RWPE2 (cell line): Measurements from ENCODE around the gene CR1.

Source experiments
- ATAC-seq: fragments of 200-7000 bp; cut with Tn5 transposase; 3 replicates; pipeline ENCODE4 v1.9.1; 2021; ENCODE audit warnings: low read depth
- DNase-seq: peaks from one replicate; pipeline ENCODE4 v3.0.0-alpha.2; 2020; ENCODE audit warnings: low spot score
- H3K27ac ChIP-seq: fragments of 450-650 bp; 2 replicates; pipeline ENCODE4 v1.5.1; 2017; ENCODE audit warnings: mild to moderate bottlenecking; ENCODE audit not compliant: poor library complexity, severe bottlenecking
- H3K27me3 ChIP-seq: fragments of 250-450 bp; sonication (Bioruptor Pico); 2 replicates; pipeline ENCODE4 v1.5.1; 2021; ENCODE audit warnings: mild to moderate bottlenecking, moderate library complexity; ENCODE audit not compliant: insufficient read depth, poor library complexity, severe bottlenecking
- H3K36me3 ChIP-seq: fragments of 250-450 bp; sonication (Bioruptor Pico); 2 replicates; pipeline ENCODE4 v1.5.1; 2020; ENCODE audit warnings: low read depth, mild to moderate bottlenecking, moderate library complexity
- H3K4me1 ChIP-seq: fragments of 250-450 bp; sonication (Bioruptor Pico); 2 replicates; pipeline ENCODE4 v1.5.1; 2021; ENCODE audit warnings: mild to moderate bottlenecking, moderate library complexity; ENCODE audit not compliant: insufficient read depth, poor library complexity, severe bottlenecking
- H3K4me3 ChIP-seq: fragments of 250-450 bp; sonication (Bioruptor Pico); 2 replicates; pipeline ENCODE4 v1.5.1; 2021; ENCODE audit warnings: mild to moderate bottlenecking, moderate library complexity; ENCODE audit not compliant: severe bottlenecking
- H3K9me3 ChIP-seq: fragments of 250-450 bp; sonication (Bioruptor Pico); 2 replicates; pipeline ENCODE4 v1.5.1; 2021; ENCODE audit warnings: mild to moderate bottlenecking, moderate library complexity; ENCODE audit not compliant: severe bottlenecking
- TF ChIP-seq, protein P1 (sequence below): fragments of 450-650 bp; IDR thresholded peaks from one replicate; pipeline ENCODE4 v1.5.1; 2017; ENCODE audit warnings: mild to moderate bottlenecking, moderate library complexity; ENCODE audit not compliant: poor library complexity, severe bottlenecking

Gene CR1

DNA sequence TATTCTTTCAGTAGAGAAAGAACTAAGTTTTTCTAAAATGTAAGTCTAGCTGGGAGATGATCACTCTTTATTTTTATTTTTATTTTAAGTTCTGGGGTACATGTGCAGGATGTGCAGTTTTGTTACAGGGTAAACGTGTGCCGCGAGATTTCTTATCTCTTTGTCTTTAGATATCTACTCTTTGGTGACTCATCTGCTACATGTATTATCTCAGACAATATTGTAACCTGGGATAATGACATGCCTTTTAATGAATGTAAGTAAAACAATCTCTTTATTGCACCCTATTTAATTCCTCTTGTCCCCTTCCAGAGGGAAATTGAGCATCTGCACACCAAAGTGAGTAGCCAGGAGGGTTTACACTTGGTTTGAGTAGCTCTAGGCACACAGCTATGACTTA is 32.4 kb upstream of the CR1 start:
- no peak overlapping the region for H3K4me3 ChIP-seq
- TF ChIP-seq, protein P1, sequence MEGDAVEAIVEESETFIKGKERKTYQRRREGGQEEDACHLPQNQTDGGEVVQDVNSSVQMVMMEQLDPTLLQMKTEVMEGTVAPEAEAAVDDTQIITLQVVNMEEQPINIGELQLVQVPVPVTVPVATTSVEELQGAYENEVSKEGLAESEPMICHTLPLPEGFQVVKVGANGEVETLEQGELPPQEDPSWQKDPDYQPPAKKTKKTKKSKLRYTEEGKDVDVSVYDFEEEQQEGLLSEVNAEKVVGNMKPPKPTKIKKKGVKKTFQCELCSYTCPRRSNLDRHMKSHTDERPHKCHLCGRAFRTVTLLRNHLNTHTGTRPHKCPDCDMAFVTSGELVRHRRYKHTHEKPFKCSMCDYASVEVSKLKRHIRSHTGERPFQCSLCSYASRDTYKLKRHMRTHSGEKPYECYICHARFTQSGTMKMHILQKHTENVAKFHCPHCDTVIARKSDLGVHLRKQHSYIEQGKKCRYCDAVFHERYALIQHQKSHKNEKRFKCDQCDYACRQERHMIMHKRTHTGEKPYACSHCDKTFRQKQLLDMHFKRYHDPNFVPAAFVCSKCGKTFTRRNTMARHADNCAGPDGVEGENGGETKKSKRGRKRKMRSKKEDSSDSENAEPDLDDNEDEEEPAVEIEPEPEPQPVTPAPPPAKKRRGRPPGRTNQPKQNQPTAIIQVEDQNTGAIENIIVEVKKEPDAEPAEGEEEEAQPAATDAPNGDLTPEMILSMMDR = no peak
- H3K27ac ChIP-seq = no peak overlapping the region
- H3K27me3 ChIP-seq = peaks cover 27% of the 10 kb centered on the region
- H3K9me3 ChIP-seq = no peaks in the 10 kb centered on the region
- H3K4me1 ChIP-seq = no peaks in the 10 kb centered on the region
- DNase-seq (no peak), ATAC-seq (no peak)
- no peaks in the 10 kb centered on the region for H3K36me3 ChIP-seq

DNA sequence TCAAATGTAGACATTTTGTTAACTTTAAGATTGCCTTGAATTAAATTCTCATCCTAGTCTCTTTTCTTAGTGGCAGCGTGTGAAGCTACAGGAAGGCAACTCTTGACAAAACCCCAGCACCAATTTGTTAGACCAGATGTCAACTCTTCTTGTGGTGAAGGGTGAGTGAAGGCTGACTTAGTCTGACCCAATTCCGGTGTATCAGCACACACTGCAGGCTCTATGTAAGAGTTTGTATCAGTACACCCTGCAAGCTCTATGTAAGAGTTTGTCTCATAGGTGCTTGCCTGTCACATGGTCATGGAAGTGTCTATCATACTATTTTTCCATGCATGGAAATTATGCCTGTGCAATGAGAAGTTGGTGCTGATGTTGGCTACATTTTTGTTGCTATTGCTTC is 25.0 kb upstream of the CR1 start:
- Histone ChIP-seq H3K27me3 (peaks cover 10% of the 10 kb centered on the region), H3K27ac (no peak overlapping the region), H3K9me3 (no peaks in the 10 kb centered on the region), H3K4me3 (no peak overlapping the region), H3K4me1 (no peaks in the 10 kb centered on the region), H3K36me3 (no peaks in the 10 kb centered on the region)
- no peak for ATAC-seq
- TF ChIP-seq, protein P1 = no peak
- DNase-seq = no peak

DNA sequence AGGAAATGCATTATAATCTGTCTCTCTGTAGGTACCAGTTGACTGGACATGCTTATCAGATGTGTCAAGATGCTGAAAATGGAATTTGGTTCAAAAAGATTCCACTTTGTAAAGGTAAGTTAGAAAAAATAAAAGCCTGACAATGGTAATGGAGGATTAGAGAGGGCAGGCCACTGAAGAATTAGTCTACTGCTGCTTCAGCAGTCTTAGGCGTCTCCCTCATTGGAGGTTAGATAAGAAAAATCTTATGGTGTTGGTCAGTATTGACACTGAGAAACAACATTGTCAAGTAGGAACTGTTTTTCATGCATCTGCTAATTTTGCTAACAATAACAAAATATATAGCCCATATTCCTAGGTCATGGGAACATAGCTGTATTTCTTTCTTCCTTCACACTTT is 21.7 kb upstream of the CR1 start:
- DNase-seq (no peak), ATAC-seq (no peak)
- H3K27ac ChIP-seq = no peak overlapping the region
- H3K9me3 ChIP-seq = no peaks in the 10 kb centered on the region
- H3K36me3 ChIP-seq = no peaks in the 10 kb centered on the region
- H3K27me3 ChIP-seq = no peaks in the 10 kb centered on the region
- H3K4me1 ChIP-seq = no peaks in the 10 kb centered on the region
- TF ChIP-seq, protein P1 = no peak
- H3K4me3 ChIP-seq = no peak overlapping the region

DNA sequence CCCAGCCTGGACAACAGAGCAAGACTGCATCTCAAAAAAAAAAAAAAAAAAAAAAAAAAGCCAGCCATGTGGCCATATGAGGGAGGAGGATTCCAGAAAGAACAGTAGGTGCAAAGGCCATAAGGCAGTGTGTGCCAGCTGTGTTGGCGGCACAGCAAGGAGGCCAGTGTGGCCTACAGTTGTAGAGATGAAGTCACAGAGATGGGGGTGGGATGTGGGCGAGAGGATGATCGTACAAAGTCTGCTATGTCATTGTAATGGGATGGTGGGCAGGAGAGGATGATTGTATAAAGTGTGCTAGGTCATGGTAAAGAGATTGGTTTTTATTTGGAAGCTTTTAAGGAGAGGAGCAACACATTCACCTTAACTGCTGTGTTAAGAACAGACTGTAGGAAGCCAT is 9.8 kb upstream of the CR1 start:
- ATAC-seq (no peak), DNase-seq (no peak)
- no peaks in the 10 kb centered on the region for H3K9me3 ChIP-seq
- H3K27ac ChIP-seq = no peak overlapping the region
- H3K36me3 ChIP-seq = no peaks in the 10 kb centered on the region
- TF ChIP-seq, protein P1 = no peak
- no peaks in the 10 kb centered on the region for H3K27me3 ChIP-seq
- no peaks in the 10 kb centered on the region for H3K4me1 ChIP-seq
- H3K4me3 ChIP-seq = no peak overlapping the region

DNA sequence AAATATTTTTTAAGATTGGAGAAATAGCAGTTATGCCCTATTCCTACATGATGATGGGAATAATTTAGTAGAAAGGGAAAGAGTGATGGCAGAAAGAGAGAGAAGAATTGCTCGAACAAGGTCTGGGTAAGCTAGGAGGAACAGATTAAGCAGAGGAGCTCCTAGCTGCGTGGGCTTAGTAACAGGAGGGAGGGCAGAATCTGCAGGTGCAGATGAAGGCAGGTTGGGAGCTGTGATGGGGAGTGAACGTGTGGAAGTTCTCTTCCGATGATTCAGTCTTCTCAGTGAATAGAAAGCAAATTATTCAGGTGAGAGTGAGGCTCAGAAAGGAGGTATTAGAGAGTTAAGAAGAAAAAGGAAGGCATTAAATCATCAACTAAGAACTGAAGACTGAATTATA is 8.3 kb upstream of the CR1 start:
- no peaks in the 10 kb centered on the region for H3K36me3 ChIP-seq
- ATAC-seq (no peak), DNase-seq (no peak)
- no peak overlapping the region for H3K27ac ChIP-seq
- H3K4me1 ChIP-seq = no peaks in the 10 kb centered on the region
- H3K4me3 ChIP-seq = no peak overlapping the region
- H3K27me3 ChIP-seq = no peaks in the 10 kb centered on the region
- TF ChIP-seq, protein P1 = no peak
- H3K9me3 ChIP-seq = no peaks in the 10 kb centered on the region
